Mammary epithelial cell (primary cell): ENCODE results near the gene TTC23.

Experiments
- EZH2 ChIP-seq: IDR thresholded peaks from 2 replicates; pipeline ENCODE4 v1.6.1; 2012; ENCODE audit warnings: low read length, inconsistent platforms, borderline replicate concordance
- TF ChIP-seq, protein P1 (sequence below), 2 donors: IDR thresholded peaks in 1 of 2; conservative IDR thresholded peaks in 1 of 2; 2 replicates each; pipeline ENCODE4 v1.5.1; 2011 to 2012; ENCODE audit warnings: inconsistent platforms in 2 of 2, low read length in 2 of 2, mild to moderate bottlenecking in 2 of 2, control low read depth in 1 of 2, low read depth in 1 of 2; ENCODE audit not compliant: insufficient read depth in 1 of 2; ENCODE audit errors: extremely low read depth in 1 of 2

DNA sequence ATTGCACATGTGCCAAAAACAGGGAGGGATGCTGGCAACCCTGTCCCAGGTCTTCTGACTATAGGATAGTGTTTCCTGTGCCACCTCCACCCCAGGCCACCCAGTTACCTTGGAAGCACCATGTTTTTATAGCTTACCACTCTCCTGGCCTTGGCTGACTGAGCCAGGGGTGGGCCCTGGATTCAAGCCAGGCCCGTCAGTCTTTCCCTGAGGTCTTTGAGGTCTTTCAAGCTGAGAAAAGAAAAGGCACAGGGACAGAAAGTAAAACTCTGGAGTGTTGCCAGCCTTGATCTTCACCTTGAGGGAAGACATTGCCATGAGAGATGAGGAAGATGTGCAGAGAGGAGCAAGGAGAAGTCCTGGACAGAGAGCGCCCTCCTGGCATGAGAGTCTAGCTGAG, 98.2 kb downstream of the TTC23 start:
- TF ChIP-seq, protein P1, sequence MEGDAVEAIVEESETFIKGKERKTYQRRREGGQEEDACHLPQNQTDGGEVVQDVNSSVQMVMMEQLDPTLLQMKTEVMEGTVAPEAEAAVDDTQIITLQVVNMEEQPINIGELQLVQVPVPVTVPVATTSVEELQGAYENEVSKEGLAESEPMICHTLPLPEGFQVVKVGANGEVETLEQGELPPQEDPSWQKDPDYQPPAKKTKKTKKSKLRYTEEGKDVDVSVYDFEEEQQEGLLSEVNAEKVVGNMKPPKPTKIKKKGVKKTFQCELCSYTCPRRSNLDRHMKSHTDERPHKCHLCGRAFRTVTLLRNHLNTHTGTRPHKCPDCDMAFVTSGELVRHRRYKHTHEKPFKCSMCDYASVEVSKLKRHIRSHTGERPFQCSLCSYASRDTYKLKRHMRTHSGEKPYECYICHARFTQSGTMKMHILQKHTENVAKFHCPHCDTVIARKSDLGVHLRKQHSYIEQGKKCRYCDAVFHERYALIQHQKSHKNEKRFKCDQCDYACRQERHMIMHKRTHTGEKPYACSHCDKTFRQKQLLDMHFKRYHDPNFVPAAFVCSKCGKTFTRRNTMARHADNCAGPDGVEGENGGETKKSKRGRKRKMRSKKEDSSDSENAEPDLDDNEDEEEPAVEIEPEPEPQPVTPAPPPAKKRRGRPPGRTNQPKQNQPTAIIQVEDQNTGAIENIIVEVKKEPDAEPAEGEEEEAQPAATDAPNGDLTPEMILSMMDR (conservative IDR thresholded peaks at IDR 0.05 in 1 of 2, IDR thresholded peaks at IDR 0.05 in 1 of 2; ENCODE audit: extremely low read depth in 1 of 2, insufficient read depth in 1 of 2, low read depth in 1 of 2, low read length in 2 of 2): no peak
- no peak for TF ChIP-seq EZH2
